Epithelial cell of proximal tubule (primary cell): ENCODE data around the gene CYSTM1. TPM values are rescaled to one million over a fixed set of nuclear protein-coding genes. Genes with fewer than 3 reads are reported as not detected.

ENCODE experiments used
- DNase-seq: peaks from one replicate; pipeline ENCODE4 v3.0.0-alpha.2; 2011; ENCODE audit warnings: low read depth
- H3K4me3 ChIP-seq: 2 replicates; pipeline ENCODE4 v1.5.1; 2011; ENCODE audit warnings: low read depth, mild to moderate bottlenecking, low read length
- CTCF ChIP-seq: conservative IDR thresholded peaks from 2 replicates; pipeline ENCODE4 v1.5.1; 2012; ENCODE audit warnings: low read depth, mild to moderate bottlenecking, low read length
- total RNA-seq: library from RNA; depleted of rRNA; stranded (reverse); fragments of >200 nt; gene quantifications from 2 replicates; pipeline ENCODE4 v1.2.3, GENCODE V29; 2015

The CYSTM1 gene
- total RNA-seq, 1 donor from 2014 or later = 161 TPM

GRCh38 chr5:140207250-140207964 lies 32.4 kb downstream of the CYSTM1 start:
- TF ChIP-seq CTCF = no peak

GRCh38 chr5:140208065-140208464 lies 33.1 kb downstream of the CYSTM1 start:
- no peak for DNase-seq
- TF ChIP-seq CTCF = no peak
- no peak overlapping the region for H3K4me3 ChIP-seq

More at GRCh38 chr5:140207250-140207964, 32.4 kb downstream of the CYSTM1 start:
- DNase-seq = no peak
- H3K4me3 ChIP-seq = no peak overlapping the region

GRCh38 chr5:140213370-140213983 lies 38.5 kb downstream of the CYSTM1 start:
- no peak for DNase-seq
- TF ChIP-seq CTCF = no peak
- no peak overlapping the region for H3K4me3 ChIP-seq

- no peak for TF ChIP-seq CTCF
- H3K4me3 ChIP-seq = no peak overlapping the region
- DNase-seq = no peak
These were observed 39.8 kb downstream of the CYSTM1 start for GRCh38 chr5:140214831-140215230.

GRCh38 chr5:140215276-140215675 lies 40.3 kb downstream of the CYSTM1 start:
- no peak for DNase-seq
- no peak for TF ChIP-seq CTCF
- H3K4me3 ChIP-seq = no peak overlapping the region

- TF ChIP-seq CTCF = no peak
- DNase-seq = no peak
- no peak overlapping the region for H3K4me3 ChIP-seq
These were observed 41.6 kb downstream of the CYSTM1 start for GRCh38 chr5:140216478-140217074.
